NT2/D1 (cell line): Measurements from ENCODE around the gene RGS21.

Experiments
- SUZ12 ChIP-seq: IDR thresholded peaks from 2 replicates; pipeline ENCODE4 v1.6.1; 2011; ENCODE audit not compliant: insufficient read length, insufficient read depth; ENCODE audit errors: extremely low read depth
- ZNF274 ChIP-seq: IDR thresholded peaks from 2 replicates; pipeline ENCODE4 v1.6.1; 2011; ENCODE audit warnings: mild to moderate bottlenecking, low read depth, low read length

- TF ChIP-seq ZNF274 (no peak), SUZ12 (no peak)
Measured at GRCh38 chr1:192402571-192402970, 85.8 kb downstream of the RGS21 start.
